ENCODE results near the gene KRT76. TPM values are rescaled to one million over a fixed set of nuclear protein-coding genes. Genes with fewer than 3 reads are reported as not detected.

KRT76 gene
- polyA plus RNA-seq, 1 of the 3 experiments (the other 2 are of a cell fraction) = not detected

- no peak overlapping the region for H3K4me2 ChIP-seq
- H4K20me1 ChIP-seq (ENCODE audit: insufficient read depth) = no peaks in the 10 kb centered on the region
- H3K4me1 ChIP-seq (ENCODE audit: control insufficient read depth in 1 of 2, insufficient read depth in 2 of 2, low read depth in 1 of 2, low read length in 1 of 2) = no peaks in the 10 kb centered on the region; a peak in 1 of 4 replicates
- no peak overlapping the region for H3K4me3 ChIP-seq (ENCODE audit: low read depth in 2 of 2, low read length in 1 of 2)
- ChIA-PET POLR2A (no interaction called here), CTCF (no interaction called here)
- H2AFZ ChIP-seq (ENCODE audit: low read depth) = no peak overlapping the region
- H3K79me2 ChIP-seq (ENCODE audit: insufficient read depth) = no peaks in the 10 kb centered on the region
- 29% methylated on average over 14 of the region's 14 CpGs for WGBS (ENCODE audit: low lambda C conversion rate)
- no peaks in the 10 kb centered on the region for H3F3A ChIP-seq (replicated peaks; ENCODE audit: insufficient read depth)
- DNase-seq = no peak
- H3K27ac ChIP-seq (ENCODE audit: low read depth in 2 of 2, low read length in 1 of 2) = no peak overlapping the region
- no peaks in the 10 kb centered on the region for H3K9me3 ChIP-seq
- no peak overlapping the region for H3K9ac ChIP-seq
- no peaks in the 10 kb centered on the region for H3K9me2 ChIP-seq
- no peaks in the 10 kb centered on the region for H3K36me3 ChIP-seq (replicated peaks in 1 of 2; ENCODE audit: control insufficient read depth in 1 of 2, insufficient read depth in 2 of 2, low read length in 1 of 2)
- H3K27me3 ChIP-seq (ENCODE audit: insufficient read depth) = peaks cover 16% of the 10 kb centered on the region; the same call in 1 of the 2 replicates
- TF ChIP-seq REST (IDR thresholded peaks at IDR 0.05; ENCODE audit: low read depth, low read length) = no peak
These were observed 28.6 kb downstream of the KRT76 start for GRCh38 chr12:52748578-52748977.

DNA sequence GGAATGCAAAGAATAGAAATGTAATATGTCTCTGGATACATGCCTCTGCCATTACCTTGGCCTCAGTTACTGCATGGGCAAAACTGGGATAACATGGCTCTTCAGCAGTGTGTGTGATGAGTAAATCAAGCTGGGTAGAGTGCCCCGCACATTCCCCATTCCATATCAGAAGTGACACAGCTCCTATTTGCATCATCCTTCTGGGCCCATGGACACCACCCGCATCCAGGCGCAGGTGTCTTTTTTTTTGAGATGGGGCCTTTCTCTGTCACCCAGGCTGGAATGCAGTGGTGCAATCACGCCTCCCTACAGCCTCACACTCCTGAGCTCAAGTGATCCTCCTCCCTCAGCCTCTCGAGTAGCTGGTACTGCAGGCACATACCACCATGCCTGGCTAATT is 31.6 kb downstream of the KRT76 start:
- Histone ChIP-seq H3F3A (replicated peaks; ENCODE audit: insufficient read depth) (no peaks in the 10 kb centered on the region), H3K9ac (no peak overlapping the region), H3K79me2 (ENCODE audit: insufficient read depth) (no peaks in the 10 kb centered on the region), H3K27me3 (ENCODE audit: insufficient read depth) (peaks cover 16% of the 10 kb centered on the region; the same call in 1 of the 2 replicates), H3K9me3 (no peaks in the 10 kb centered on the region), H3K9me2 (no peaks in the 10 kb centered on the region), H4K20me1 (ENCODE audit: insufficient read depth) (no peaks in the 10 kb centered on the region), H3K4me2 (no peak overlapping the region), H3K27ac (ENCODE audit: low read depth in 2 of 2, low read length in 1 of 2) (no peak overlapping the region), H2AFZ (ENCODE audit: low read depth) (no peak overlapping the region), H3K4me3 (ENCODE audit: low read depth in 2 of 2, low read length in 1 of 2) (no peak overlapping the region), H3K36me3 (replicated peaks in 1 of 2; ENCODE audit: control insufficient read depth in 1 of 2, insufficient read depth in 2 of 2, low read length in 1 of 2) (no peaks in the 10 kb centered on the region), H3K4me1 (ENCODE audit: control insufficient read depth in 1 of 2, insufficient read depth in 2 of 2, low read depth in 1 of 2, low read length in 1 of 2) (no peaks in the 10 kb centered on the region)
- no peak for DNase-seq
- TF ChIP-seq JUND (IDR thresholded peaks at IDR 0.05) (no peak), POLR2AphosphoS5 (IDR thresholded peaks at IDR 0.05; ENCODE audit: low read depth, low read length) (no peak), FOSL2 (IDR thresholded peaks at IDR 0.05; ENCODE audit: borderline replicate concordance, low read depth) (no peak), MXI1 (IDR thresholded peaks at IDR 0.05; ENCODE audit: low read depth, low read length) (no peak), EP300 (IDR thresholded peaks at IDR 0.05; ENCODE audit: borderline replicate concordance in 1 of 2, low read depth in 1 of 2, low read length in 1 of 2) (no peak), RXRA (IDR thresholded peaks at IDR 0.05; ENCODE audit: borderline replicate concordance, low read depth) (no peak)
- TF ChIP-seq, protein P1, sequence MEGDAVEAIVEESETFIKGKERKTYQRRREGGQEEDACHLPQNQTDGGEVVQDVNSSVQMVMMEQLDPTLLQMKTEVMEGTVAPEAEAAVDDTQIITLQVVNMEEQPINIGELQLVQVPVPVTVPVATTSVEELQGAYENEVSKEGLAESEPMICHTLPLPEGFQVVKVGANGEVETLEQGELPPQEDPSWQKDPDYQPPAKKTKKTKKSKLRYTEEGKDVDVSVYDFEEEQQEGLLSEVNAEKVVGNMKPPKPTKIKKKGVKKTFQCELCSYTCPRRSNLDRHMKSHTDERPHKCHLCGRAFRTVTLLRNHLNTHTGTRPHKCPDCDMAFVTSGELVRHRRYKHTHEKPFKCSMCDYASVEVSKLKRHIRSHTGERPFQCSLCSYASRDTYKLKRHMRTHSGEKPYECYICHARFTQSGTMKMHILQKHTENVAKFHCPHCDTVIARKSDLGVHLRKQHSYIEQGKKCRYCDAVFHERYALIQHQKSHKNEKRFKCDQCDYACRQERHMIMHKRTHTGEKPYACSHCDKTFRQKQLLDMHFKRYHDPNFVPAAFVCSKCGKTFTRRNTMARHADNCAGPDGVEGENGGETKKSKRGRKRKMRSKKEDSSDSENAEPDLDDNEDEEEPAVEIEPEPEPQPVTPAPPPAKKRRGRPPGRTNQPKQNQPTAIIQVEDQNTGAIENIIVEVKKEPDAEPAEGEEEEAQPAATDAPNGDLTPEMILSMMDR (IDR thresholded peaks at IDR 0.05) = no peak
- CTCF ChIA-PET = interaction anchor here (0.7 kb wide), 1 partner anchor 14 kb away, joined by 3 read pairs; no protein-coding TSS in a partner anchor
- POLR2A ChIA-PET = no interaction called here
- 10% methylated on average over 5 of the region's 5 CpGs for WGBS (ENCODE audit: low lambda C conversion rate)

All from SK-N-SH (cell line).